Medulla oblongata (tissue), 1 donor: ENCODE measurements around the gene IFIT5.
"Not testable (repeated sequence)": the region's sequence is repeated elsewhere in the genome, so short reads cannot be mapped to it uniquely, and the experiment has no call there.

Experiments
- DNase-seq: peaks from one replicate; pipeline ENCODE4 v3.0.0-alpha.2; 2015; ENCODE audit errors: extremely low spot score

The IFIT5 gene

GRCh38 chr10:89392974-89393373 lies 21.4 kb upstream of the IFIT5 start:
- DNase-seq: peak; percentile 71

GRCh38 chr10:89393898-89394297 lies 20.5 kb upstream of the IFIT5 start:
- no peak for DNase-seq

- DNase-seq: no peak
Measured at GRCh38 chr10:89395141-89395540, 19.2 kb upstream of the IFIT5 start.

- no peak for DNase-seq
Measured at GRCh38 chr10:89398003-89398749, 16.2 kb upstream of the IFIT5 start.

DNA sequence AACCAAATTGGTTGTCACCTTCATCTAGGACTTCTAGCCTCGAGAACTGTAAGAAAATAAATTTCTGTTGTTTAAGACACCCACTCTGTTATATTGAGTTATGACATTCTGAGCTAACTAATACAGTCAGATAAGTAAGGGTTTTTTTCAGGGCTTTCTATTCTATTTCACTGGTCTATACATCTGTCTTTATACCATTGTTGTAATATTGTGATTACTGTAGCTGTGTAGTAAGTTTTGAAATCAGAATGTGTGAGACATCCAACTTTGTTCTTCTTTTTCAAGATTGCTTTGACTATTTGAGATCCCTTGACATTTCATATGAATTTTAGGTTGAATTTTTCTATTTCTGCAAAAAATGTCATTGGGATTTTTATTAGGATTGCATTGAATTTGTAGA lies 14.4 kb upstream of the IFIT5 start:
- DNase-seq: no peak

DNA sequence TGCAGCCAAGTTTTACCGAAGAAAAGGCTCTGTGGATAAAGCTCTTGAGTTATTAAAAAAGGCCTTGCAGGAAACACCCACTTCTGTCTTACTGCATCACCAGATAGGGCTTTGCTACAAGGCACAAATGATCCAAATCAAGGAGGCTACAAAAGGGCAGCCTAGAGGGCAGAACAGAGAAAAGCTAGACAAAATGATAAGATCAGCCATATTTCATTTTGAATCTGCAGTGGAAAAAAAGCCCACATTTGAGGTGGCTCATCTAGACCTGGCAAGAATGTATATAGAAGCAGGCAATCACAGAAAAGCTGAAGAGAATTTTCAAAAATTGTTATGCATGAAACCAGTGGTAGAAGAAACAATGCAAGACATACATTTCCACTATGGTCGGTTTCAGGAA lies 11.3 kb upstream of the IFIT5 start:
- DNase-seq: no peak

- DNase-seq: no peak
Measured at GRCh38 chr10:89404104-89405047, 10.0 kb upstream of the IFIT5 start.

DNA sequence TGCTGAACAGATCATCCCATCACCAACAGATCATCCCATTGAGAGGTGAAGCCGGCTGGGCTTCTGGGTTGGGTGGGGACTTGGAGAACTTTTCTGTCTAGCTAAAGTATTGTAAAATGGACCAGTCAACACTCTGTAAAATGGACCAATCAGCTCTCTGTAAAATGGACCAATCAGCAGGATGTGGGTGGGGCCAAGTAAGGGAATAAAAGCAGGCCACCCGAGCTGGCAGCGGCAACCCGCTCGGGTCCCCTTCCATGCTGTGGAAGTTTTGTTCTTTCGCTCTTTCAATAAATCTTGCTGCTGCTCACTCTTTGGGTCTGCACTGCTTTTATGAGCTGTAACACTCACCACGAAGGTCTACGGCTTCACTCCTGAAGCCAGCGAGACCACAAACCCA lies 8.2 kb upstream of the IFIT5 start:
- not testable (repeated sequence) for DNase-seq

GRCh38 chr10:89407792-89408191 lies 6.6 kb upstream of the IFIT5 start:
- DNase-seq: not testable (repeated sequence)

DNA sequence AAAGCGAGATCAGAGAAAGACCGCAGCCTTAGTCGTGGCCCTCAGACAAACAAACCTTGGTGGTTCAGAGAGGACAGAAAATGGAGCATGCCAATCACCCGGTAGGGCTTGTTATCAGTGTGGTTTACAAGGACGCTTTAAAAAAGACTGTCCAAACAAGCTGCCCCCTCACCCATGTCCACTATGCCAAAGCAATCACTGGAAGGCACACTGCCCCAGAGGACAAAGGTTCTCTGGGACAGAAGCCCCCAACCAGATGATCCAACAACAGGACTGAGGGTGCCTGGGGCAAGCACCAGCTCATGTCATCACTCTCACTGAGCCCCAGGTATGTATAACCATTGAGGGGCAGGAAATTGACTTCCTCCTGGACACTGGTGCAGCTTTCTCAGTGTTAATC lies 5.1 kb upstream of the IFIT5 start:
- DNase-seq: not testable (repeated sequence)

DNA sequence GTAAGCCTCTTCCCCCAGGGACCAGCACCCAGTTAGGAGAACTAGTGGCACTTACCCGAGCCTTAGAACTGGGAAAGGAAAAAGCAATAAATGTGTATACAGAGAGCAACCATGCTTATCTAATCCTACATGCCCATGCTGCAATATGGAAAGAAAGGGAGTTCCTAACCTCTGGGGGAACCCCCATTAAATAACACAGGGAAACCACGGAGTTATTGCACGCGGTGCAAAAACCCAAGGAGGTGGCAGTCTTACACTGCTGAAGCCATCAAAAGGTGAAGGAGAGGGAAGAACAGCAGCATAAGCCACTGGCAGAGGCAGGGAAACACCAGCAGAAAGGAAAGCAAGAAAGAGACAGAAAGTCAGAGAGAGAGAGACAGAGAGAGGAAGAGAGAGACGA lies 3.8 kb upstream of the IFIT5 start:
- DNase-seq: not testable (repeated sequence)

DNA sequence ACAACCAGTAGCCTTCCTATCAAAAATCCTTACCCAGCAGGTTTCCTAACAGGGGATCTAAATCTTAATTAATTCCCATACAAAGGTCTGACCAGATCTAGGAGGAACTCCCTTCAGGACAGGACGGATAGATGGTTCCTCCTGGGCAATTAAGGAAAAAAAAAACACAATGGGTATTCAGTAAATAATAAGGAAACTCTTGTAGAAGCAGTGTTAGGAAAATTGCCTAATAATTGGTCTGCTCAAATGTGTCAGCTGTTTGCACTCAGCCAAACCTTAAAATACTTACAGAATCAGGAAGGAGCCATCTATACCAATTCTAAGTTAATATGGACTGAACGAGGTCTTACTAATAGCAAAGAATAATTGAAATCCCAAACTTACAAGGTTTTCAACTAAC lies 3.2 kb upstream of the IFIT5 start:
- DNase-seq: not testable (repeated sequence)

DNA sequence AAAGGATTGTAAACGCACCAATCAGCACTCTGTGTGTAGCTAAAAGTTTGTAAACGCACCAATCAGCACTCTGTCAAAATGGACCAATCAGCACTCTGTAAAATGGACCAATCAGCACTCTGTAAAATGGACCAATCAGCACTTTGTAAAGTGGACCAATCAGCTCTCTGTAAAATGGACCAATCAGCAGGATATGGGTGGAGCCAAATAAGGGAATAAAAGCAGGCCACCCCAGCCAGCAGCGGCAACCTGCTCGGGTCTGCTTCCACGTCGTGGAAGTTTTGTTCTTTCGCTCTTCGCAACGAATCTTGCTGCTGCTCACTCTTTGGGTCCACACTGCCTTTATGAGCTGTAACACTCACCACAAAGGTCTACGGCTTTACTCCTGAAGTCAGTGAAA lies 2.1 kb upstream of the IFIT5 start:
- not testable (repeated sequence) for DNase-seq

- DNase-seq: no peak
Measured at GRCh38 chr10:89413398-89413912, 913 bp upstream of the IFIT5 start.

DNA sequence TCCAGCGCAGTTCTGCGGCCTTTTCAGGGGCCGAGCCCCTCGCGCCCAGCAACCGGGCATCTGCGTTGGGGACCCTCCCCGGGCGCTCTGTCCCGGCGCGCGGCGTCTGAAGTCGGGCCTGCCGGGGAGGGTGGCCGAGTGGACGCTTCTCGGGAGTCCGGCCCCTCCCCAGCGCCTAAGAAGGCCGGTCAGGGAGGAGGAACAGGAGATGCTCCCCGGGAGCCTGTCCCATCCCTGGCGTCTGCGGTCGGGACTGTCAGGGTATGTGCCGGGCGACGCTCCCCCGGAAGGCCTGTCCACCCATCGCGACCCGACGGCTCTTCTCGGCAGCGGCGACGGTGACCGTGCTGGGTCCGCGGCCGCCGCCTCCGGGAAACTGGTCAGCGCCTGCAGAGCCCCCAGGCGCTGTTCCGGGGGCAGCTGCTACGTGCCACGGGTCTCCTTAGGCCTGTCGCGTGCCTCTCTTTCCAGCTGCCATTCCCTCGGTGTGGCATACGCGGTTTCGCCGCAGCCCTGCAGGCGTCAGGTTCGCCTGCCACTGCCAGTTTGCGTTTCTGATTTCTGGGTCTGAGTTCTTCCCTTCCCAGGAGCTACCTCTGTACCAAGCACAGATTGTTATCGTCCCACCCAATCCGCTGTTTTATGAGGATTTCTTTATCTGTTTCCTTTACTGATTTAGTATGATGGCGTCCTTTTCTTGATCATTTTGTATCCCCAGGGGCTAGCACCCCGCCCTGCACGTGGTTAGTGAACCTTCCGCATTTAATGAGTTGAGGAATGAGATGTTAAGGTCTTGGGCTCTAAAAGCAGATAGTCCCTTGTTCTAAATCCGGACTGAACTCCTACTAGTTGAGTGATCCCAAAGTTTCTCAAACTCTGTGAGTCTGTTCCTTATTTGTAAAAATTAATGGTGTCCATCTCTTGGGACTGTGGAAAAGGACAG lies 782 bp downstream of the IFIT5 start:
- peak; percentile 64 for DNase-seq

GRCh38 chr10:89416465-89416864 lies 2.1 kb downstream of the IFIT5 start:
- no peak for DNase-seq

GRCh38 chr10:89419548-89419947 lies 5.2 kb downstream of the IFIT5 start:
- no peak for DNase-seq

- no peak for DNase-seq
Measured at GRCh38 chr10:89421018-89421476, 6.7 kb downstream of the IFIT5 start.

- DNase-seq: no peak
Measured at GRCh38 chr10:89425000-89425399, 10.6 kb downstream of the IFIT5 start.

DNA sequence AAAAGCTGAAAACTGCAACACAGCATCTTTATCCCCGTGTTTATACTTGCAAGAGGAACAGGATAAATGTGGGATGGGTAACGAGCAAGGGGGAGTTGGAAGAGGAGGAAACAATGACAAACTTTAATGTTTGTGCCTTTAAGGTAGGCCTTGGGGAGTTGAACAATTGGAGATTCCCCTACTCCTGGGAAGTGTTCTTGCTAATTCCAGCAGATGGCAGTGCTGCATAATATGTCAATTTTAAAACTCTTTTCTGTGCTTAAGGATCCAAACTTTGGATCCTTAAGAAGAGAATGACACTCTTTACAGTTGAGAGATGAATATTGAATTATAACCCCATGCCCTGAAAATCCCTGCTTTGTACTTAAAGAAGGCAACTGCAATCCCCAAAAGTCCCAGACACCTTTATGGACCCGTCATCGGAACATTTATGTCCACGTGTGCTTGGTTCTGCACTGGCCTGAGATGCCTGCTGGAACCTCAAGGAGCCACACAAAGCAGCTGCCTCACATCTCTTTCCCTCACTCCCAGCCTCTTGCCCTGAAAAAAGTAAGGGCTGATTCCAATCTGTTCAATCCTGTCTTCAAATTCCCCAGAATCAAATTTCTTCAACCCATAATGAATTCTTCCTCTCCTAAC lies 12.0 kb downstream of the IFIT5 start:
- peak; percentile 75 for DNase-seq

GRCh38 chr10:89427629-89428028 lies 13.3 kb downstream of the IFIT5 start:
- DNase-seq: no peak
